ENCODE data around the gene VCL. TPM values are rescaled to one million over a fixed set of nuclear protein-coding genes. Genes with fewer than 3 reads are reported as not detected.

The VCL gene
- total RNA-seq, 2 donors from 2014 or later, result 346 to 348 TPM

DNA sequence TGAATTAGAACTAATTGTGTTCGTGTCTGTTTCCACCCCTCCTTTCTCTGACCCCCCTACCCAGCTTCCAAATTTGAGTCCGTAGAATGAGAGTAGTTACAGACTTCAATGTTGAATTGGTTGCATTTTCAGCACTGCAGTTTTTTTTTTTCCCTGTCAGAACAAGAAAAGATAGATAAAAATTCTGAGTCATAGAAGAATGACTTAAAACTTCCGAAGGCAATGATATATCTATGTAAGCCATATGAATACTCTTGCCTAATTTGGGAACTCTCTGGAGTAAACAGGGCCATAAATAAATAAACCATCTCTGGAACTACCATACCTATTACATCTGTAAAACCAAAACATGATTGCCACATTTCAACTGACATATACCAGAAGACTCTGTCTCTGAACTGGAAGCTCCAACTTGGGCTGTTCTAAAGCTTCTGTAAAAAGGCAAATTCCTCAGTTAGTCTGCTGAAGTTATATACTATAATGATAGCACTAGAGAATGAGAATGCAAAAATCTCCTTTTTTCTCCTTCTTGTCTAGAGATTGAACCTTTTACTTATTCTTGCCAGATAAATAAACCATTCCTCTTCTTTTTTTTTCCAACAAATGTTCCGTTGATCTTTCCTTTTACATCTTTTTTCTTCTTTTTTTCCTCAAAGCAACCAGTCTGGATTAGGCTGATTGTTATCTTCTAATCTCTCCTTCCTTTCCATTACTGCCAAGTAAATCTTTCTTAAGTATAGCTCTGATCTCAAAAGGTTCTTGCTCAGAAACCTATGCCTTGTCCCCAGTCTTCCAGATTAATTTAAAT is 23.5 kb downstream of the VCL start:
- Histone ChIP-seq H3K4me1 (ENCODE audit: control insufficient read depth in 1 of 2, low read depth in 2 of 2) (peaks cover 49 to 80% of the 10 kb centered on the region in 2 donors), H3K27me3 (replicated peaks; ENCODE audit: insufficient read depth) (no peaks in the 10 kb centered on the region), H3K27ac (peak overlapping the region; percentile 10 to 19), H3K4me3 (no peak overlapping the region), H3K9me3 (no peaks in the 10 kb centered on the region), H3K36me3 (peaks cover 2% of the 10 kb centered on the region)
- DNase-seq (ENCODE audit: low spot score) (no peak), ATAC-seq (ENCODE audit: insufficient number of reproducible peaks, low FRiP score, low read depth) (no peak)
- TF ChIP-seq, protein P1, sequence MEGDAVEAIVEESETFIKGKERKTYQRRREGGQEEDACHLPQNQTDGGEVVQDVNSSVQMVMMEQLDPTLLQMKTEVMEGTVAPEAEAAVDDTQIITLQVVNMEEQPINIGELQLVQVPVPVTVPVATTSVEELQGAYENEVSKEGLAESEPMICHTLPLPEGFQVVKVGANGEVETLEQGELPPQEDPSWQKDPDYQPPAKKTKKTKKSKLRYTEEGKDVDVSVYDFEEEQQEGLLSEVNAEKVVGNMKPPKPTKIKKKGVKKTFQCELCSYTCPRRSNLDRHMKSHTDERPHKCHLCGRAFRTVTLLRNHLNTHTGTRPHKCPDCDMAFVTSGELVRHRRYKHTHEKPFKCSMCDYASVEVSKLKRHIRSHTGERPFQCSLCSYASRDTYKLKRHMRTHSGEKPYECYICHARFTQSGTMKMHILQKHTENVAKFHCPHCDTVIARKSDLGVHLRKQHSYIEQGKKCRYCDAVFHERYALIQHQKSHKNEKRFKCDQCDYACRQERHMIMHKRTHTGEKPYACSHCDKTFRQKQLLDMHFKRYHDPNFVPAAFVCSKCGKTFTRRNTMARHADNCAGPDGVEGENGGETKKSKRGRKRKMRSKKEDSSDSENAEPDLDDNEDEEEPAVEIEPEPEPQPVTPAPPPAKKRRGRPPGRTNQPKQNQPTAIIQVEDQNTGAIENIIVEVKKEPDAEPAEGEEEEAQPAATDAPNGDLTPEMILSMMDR (IDR thresholded peaks at IDR 0.05), result no peak

DNA sequence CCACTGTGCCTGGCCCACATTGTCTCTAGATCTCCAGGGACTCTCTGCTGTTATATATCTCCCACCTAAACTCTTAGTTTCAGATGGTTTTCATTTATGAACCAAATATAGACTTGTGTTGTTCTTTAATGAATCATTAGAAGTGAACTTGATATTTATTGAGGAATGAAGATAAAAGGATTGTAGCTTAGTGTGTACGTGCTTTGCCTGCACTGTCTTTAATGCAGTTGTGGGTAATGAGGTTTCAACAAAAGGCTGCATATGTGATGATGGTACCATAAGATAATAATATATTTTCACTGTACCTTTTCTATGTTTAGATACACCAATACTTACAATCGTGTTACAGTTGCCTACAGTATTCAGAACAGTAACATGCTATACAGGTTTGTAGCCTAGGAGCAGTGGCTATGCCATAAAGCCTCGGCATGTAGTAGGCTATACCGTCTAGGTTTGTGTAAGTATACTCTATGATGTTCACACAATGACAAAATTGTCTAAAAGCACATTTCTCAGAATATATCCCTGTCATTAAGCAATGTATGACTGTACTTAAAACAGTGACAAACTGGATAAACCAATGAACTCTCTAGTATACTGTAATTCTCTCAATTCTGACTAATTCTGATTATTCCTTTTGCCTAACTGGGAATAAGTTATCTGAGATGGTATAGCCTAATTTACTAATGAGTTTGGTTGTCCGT is 25.2 kb downstream of the VCL start:
- Histone ChIP-seq H3K36me3 (peaks cover 2% of the 10 kb centered on the region), H3K27ac (no peak overlapping the region), H3K9me3 (no peaks in the 10 kb centered on the region), H3K27me3 (replicated peaks; ENCODE audit: insufficient read depth) (no peaks in the 10 kb centered on the region), H3K4me3 (no peak overlapping the region), H3K4me1 (ENCODE audit: control insufficient read depth in 1 of 2, low read depth in 2 of 2) (peaks cover 53 to 95% of the 10 kb centered on the region in 2 donors)
- ATAC-seq (ENCODE audit: insufficient number of reproducible peaks, low FRiP score, low read depth) (no peak), DNase-seq (ENCODE audit: low spot score) (no peak)
- TF ChIP-seq, protein P1 (IDR thresholded peaks at IDR 0.05), result no peak

DNA sequence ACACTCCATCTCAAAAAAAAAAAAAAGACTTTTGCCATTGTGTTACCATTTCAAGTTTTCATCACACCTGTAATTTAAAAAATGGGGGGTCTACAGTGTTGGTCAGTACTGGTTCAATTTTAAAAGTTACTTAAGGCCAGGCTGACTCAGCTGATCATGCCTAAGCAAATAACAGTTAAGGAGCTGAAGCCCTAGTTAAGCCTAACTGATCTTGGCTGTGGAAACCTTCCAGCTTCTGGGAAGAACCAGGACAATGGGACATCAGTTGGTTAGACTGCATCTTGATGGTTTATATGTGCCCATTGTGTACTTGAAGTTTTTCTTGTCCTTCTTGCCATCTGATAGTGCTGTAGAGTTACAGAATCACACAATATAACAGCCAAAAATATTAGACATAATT is 26.7 kb downstream of the VCL start:
- no peaks in the 10 kb centered on the region for H3K9me3 ChIP-seq
- H3K4me1 ChIP-seq (ENCODE audit: control insufficient read depth in 1 of 2, low read depth in 2 of 2), result peaks cover 51 to 95% of the 10 kb centered on the region in 2 donors
- no peak for DNase-seq (ENCODE audit: low spot score)
- no peak for ATAC-seq (ENCODE audit: insufficient number of reproducible peaks, low FRiP score, low read depth)
- peaks cover 2% of the 10 kb centered on the region for H3K36me3 ChIP-seq
- no peak overlapping the region for H3K4me3 ChIP-seq
- no peaks in the 10 kb centered on the region for H3K27me3 ChIP-seq (replicated peaks; ENCODE audit: insufficient read depth)
- H3K27ac ChIP-seq, result no peak overlapping the region
- TF ChIP-seq, protein P1 (IDR thresholded peaks at IDR 0.05), result no peak

DNA sequence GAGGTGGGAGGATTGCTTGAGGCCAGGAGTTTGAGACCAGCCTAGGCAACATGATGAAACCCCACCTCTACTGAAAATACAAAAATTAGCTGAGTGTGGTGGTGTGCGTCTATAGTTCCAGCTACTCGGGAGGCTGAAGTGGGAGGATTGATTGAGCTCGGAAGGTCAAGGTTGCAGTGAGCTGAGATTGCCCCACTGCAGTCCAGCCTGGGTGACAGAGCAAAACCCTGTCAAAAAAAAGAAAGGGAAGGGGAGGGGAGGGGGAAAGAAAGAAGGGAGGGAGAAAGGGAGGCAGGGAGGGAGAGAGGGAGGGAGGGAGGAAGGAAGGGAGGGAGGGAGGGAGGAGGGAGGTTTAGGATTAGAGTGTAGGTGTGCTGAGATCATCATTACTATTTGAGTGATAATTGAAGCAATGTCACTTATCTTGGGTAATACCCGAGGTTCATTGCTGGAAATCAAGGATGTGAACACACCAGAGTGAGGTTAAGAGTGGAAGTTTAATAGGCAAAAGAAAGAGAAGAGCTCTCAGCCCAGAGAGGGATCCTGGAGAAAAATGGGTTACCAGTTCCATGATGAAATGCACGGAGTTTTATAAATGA is 27.6 kb downstream of the VCL start:
- no peak overlapping the region for H3K4me3 ChIP-seq
- no peak for DNase-seq (ENCODE audit: low spot score)
- peaks cover 54 to 95% of the 10 kb centered on the region in 2 donors for H3K4me1 ChIP-seq (ENCODE audit: control insufficient read depth in 1 of 2, low read depth in 2 of 2)
- H3K9me3 ChIP-seq, result no peaks in the 10 kb centered on the region
- H3K27ac ChIP-seq, result no peak overlapping the region
- ATAC-seq (ENCODE audit: insufficient number of reproducible peaks, low FRiP score, low read depth), result no peak
- TF ChIP-seq, protein P1 (IDR thresholded peaks at IDR 0.05), result no peak
- peaks cover 2% of the 10 kb centered on the region for H3K36me3 ChIP-seq
- no peaks in the 10 kb centered on the region for H3K27me3 ChIP-seq (replicated peaks; ENCODE audit: insufficient read depth)

DNA sequence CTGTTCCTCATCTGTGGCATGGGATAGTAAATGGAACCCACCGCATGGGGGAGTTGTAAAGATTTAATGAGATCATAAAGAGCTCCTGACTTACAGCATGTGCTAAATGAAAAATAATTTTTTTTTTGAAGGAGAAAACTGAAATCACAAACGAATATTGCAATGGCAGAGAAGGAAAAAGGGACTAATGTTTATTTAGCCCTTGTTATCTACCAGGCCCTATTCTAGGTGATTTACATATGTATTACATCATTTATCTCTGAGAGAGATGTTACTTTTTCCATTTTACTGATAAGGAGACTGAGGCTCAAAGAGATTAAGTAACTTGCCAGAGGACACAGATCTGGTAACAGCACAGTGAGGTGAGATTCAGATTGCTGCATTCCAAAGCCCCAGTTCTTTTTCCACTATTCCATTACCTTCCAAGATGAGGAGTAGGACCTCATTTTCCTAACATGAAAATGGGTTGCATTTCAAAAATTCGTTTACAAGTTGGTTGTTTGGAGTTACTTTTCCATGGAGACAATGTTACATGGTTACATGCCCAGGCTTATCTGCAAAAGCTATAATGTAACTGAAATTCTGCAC is 28.6 kb downstream of the VCL start:
- TF ChIP-seq, protein P1 (IDR thresholded peaks at IDR 0.05), result no peak
- peaks cover 54 to 95% of the 10 kb centered on the region in 2 donors for H3K4me1 ChIP-seq (ENCODE audit: control insufficient read depth in 1 of 2, low read depth in 2 of 2)
- H3K4me3 ChIP-seq, result no peak overlapping the region
- no peak overlapping the region for H3K27ac ChIP-seq
- H3K27me3 ChIP-seq (replicated peaks; ENCODE audit: insufficient read depth), result no peaks in the 10 kb centered on the region
- peaks cover 2% of the 10 kb centered on the region for H3K36me3 ChIP-seq
- ATAC-seq (ENCODE audit: insufficient number of reproducible peaks, low FRiP score, low read depth) (no peak), DNase-seq (ENCODE audit: low spot score) (no peak)
- no peaks in the 10 kb centered on the region for H3K9me3 ChIP-seq
